Stimulated activated CD8-positive, alpha-beta memory T cell treated with anti-CD3 and anti-CD28 coated beads, Interleukin-4, amount 100 ng/mL, for 48 hours (primary cell): ENCODE results near the gene RUNX1.

Experiments used
- DNase-seq: peaks from one replicate; pipeline ENCODE4 v3.0.0-alpha.2; 2020

The RUNX1 gene

GRCh38 chr21:34939673-34940331, 109.3 kb downstream of the RUNX1 start:
- no peak for DNase-seq

GRCh38 chr21:34938089-34938764, 110.9 kb downstream of the RUNX1 start:
- no peak for DNase-seq

GRCh38 chr21:34936883-34937563, 112.1 kb downstream of the RUNX1 start:
- DNase-seq: no peak

- DNase-seq: no peak
Observed at GRCh38 chr21:34936371-34936789, 112.7 kb downstream of the RUNX1 start.

DNA sequence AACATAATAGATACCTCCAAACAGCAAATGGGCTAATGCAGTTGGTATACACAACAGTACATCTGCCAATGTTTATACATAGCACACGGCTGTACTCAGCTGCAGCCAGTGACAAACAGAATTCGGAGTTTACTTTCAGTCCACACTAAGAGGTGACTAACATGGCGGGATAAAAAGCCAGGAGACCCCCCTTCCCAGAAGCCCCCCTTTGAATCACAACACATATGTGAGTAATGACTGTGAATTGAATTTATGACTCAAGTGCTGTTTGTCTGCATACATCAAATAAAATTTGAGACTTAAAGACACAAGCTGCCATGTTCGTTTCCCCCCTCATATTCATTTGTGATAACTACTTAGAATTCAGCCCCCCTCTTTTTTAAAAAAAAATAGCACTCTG, 113.2 kb downstream of the RUNX1 start:
- DNase-seq: no peak

DNA sequence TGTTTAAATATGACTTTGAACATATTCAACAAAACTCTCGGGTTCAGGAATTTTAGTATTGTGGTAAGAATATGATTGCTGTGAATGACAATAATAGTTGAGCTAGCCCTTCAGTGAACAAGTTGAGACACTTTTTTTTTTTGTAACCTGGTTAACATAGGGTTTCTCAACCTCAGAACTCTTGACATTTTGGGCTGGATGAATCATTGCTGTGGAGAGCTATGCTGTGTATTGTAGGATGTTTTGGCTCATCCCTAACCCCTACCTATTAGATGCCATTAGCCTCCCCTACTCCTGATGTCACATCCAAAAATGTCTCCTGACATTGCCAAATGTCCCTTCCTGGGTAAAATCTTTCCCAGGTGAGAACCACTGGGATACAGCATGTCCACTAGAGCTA, 113.7 kb downstream of the RUNX1 start:
- no peak for DNase-seq

DNA sequence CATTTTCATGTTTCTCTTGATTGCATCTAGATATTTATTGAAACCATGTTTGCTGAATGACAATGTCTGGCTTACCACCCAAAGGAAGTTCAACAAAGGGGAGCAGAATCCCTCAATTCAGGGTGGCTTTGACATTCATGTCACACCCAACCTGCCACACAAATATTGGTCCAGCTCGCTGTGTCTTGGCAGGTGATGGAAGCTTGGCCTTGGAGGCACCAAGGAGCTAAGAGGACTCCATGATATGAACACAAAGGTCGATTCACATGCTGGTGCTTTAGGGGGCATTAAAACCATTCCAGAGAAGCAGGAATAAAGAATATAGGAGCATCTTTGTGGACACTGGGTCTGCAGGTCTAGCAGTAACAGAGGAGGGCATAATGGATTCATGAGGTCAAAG, 114.8 kb downstream of the RUNX1 start:
- no peak for DNase-seq

DNA sequence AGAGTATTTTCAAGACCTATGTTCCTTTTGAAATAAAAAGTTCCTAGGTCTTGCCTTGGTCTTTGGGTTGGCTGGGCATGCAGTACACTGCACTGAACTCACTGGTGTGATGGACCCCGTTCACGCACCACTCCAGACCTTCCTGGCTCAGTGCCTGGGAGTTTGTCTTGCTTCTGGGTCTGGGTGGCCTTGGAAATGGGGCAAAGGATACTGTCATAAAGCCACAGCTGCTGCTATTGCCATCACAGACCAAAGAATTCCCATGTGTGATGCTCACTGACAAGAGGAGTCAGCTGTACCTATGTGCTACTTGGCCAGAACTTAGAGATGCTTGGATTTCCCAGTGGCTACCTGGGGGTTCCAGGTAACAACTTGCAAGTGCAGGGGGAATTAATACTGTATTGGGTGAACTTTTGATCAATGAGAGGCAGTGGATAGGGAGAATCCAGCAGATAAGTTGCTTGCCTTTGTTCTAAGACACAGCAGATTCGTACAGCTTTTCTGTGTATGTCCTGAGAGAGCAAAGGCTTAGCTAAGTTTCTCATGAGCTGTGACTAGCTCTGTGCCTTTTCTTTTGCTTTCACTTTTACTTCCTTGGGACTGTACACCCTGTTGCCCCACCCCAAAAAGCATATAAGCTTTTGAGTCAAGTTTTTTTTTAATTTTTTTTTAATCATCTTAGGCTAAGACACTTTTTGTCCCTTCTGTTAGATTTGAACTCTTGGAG, 115.3 kb downstream of the RUNX1 start:
- peak; percentile 43 for DNase-seq

GRCh38 chr21:34932233-34932632, 116.9 kb downstream of the RUNX1 start:
- no peak for DNase-seq

GRCh38 chr21:34930971-34931370, 118.1 kb downstream of the RUNX1 start:
- DNase-seq: no peak

GRCh38 chr21:34928637-34929036, 120.5 kb downstream of the RUNX1 start:
- no peak for DNase-seq

- no peak for DNase-seq
Observed at GRCh38 chr21:34927992-34928391, 121.1 kb downstream of the RUNX1 start.

DNA sequence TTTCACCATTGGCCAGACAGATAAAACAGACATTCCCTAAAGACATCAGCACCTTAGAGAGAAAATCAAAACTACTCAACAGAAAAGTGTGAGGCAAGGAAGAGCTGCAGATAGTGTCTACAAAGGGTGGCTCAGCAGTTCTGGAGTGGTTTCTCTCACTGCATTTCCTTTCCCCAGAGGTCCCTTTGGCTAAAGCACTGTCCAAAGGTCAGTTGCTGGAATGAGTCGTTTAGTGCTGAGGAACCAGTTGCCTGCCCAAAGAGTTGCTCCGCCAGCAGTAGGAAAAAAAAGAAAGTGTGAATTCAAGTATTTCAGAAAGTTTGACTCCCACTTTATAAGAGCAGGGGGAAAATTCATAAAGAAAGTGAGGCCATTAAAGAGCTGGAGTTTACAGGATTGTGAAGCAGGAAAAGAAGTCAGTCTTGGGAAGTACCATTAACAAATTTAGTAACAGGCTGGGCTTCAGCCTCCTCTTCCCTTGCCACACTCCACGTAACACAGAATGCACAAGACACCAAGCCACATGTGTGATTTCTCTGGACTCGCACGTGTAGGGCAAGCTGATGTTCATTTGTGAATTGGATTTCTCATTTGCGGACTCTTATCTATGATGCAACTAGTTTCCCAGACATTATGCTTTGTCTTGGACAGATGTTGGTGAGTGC, 122.2 kb downstream of the RUNX1 start:
- DNase-seq: no peak

GRCh38 chr21:34925597-34925996, 123.5 kb downstream of the RUNX1 start:
- DNase-seq: no peak

DNA sequence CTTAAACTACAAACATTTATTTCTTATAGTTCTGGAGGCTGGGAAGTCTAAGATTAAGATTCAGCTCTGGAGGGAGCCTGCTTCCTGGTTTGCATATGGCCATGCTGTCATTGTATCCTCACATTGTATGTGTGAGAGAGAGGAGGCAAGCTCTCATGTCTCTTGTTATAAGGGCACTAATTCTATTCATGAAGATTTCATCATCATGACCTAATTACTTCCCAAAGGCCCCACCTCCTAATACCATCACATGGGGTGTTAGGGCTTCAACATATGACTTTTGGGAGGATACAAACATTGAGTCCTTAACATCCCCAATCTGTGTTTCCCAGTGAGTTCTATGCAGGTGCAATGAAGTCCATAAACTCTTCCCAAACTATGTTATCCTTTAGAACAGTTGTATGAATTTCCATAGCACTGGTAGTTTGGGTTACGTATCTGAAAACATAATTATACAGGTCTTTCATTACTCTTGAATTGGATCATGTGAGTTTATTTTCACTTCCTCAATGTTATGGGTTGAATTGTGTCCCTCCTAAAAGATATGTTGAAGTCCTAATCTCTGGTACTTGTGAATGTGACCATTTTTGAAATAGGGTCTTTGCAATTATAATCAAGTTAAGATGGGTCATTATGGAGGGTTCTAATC, 124.2 kb downstream of the RUNX1 start:
- DNase-seq: no peak

- no peak for DNase-seq
Observed at GRCh38 chr21:34924194-34924593, 124.9 kb downstream of the RUNX1 start.

GRCh38 chr21:34923626-34924025, 125.5 kb downstream of the RUNX1 start:
- DNase-seq: no peak

GRCh38 chr21:34923202-34923601, 125.9 kb downstream of the RUNX1 start:
- DNase-seq: no peak

DNA sequence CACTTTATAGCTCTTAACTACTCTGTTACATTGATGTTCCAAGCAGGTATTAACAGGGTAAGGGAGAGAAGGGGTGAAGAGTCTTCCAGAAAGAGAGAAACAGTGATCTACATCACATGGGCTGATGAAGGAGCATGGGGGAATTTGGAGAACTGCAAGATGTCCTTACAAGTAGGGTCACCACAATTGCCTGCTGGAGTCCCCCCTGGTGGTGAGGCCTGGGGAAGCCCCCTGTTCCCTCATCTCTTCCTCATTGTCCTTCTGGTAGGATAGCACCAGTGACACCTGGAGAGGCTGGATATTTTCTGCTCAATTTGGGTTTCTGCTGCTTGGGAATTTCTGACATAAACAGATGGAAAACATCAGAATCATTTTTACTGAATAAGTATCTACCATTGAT, 126.6 kb downstream of the RUNX1 start:
- no peak for DNase-seq

GRCh38 chr21:34921151-34921550, 128.0 kb downstream of the RUNX1 start:
- no peak for DNase-seq

- no peak for DNase-seq
Observed at GRCh38 chr21:34919406-34919805, 129.7 kb downstream of the RUNX1 start.

DNA sequence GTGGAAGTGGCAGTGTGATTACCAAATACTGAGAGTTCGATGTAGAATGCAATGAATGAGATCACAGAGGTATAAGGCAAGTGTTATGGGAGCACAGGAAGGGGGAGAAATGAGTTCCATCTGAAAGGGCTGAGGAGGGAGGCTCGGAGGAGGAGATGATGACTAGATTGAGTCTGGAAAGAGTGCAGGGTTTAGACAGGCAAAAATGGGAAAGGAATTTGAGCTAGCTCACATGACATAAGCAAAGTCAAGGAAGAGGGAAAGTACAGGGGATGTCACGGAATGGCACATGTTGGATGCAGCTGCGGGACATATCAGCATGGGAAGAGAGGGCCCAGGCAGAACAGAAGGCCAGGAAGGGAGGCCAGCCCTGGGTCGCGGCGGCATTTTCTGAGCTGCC, 132.7 kb downstream of the RUNX1 start:
- no peak for DNase-seq
